Measurements from ENCODE around the gene DCAF12. TPM values are rescaled to one million over a fixed set of nuclear protein-coding genes. Genes with fewer than 3 reads are reported as not detected.

DCAF12 gene
- total and polyA plus RNA-seq, 2 of the 13 experiments (the other 11 are each of a cell fraction or from before 2014, with no cell fraction given): 26.8 to 37.4 TPM

GRCh38 chr9:34126207-34127034, at the start of gene DCAF12 (continued):
- no peak for TF ChIP-seq THAP7 (CRISPR knock-in tag; IDR thresholded peaks at IDR 0.05)
- 0 out of 2 replicates have a peak, but pooled peaks have one; percentile 14 for TF ChIP-seq KLF11 (CRISPR knock-in tag; IDR thresholded peaks at IDR 0.05)
- TF ChIP-seq NCOA2 (CRISPR knock-in tag; IDR thresholded peaks at IDR 0.05): no peak; the same call in none of the 2 replicates
- peak; percentile 16; the same call in 1 of the 2 replicates for TF ChIP-seq ZKSCAN8 (CRISPR knock-in tag; IDR thresholded peaks at IDR 0.05; ENCODE audit: borderline replicate concordance)
- TF ChIP-seq, protein P1, sequence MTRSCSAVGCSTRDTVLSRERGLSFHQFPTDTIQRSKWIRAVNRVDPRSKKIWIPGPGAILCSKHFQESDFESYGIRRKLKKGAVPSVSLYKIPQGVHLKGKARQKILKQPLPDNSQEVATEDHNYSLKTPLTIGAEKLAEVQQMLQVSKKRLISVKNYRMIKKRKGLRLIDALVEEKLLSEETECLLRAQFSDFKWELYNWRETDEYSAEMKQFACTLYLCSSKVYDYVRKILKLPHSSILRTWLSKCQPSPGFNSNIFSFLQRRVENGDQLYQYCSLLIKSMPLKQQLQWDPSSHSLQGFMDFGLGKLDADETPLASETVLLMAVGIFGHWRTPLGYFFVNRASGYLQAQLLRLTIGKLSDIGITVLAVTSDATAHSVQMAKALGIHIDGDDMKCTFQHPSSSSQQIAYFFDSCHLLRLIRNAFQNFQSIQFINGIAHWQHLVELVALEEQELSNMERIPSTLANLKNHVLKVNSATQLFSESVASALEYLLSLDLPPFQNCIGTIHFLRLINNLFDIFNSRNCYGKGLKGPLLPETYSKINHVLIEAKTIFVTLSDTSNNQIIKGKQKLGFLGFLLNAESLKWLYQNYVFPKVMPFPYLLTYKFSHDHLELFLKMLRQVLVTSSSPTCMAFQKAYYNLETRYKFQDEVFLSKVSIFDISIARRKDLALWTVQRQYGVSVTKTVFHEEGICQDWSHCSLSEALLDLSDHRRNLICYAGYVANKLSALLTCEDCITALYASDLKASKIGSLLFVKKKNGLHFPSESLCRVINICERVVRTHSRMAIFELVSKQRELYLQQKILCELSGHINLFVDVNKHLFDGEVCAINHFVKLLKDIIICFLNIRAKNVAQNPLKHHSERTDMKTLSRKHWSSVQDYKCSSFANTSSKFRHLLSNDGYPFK (CRISPR knock-in tag; IDR thresholded peaks at IDR 0.05; ENCODE audit: borderline replicate concordance): peak; percentile 72; the same call in 1 of the 2 replicates
- peak; percentile 74; the same call in 1 of the 2 replicates for TF ChIP-seq EED (CRISPR knock-in tag; IDR thresholded peaks at IDR 0.05)
- peak; percentile 67 for TF ChIP-seq POGK (CRISPR knock-in tag; conservative IDR thresholded peaks at IDR 0.05)
- no peak; the same call in 1 of the 2 replicates for TF ChIP-seq ZNF770 (CRISPR knock-in tag; IDR thresholded peaks at IDR 0.05)
- peak; percentile 99 for TF ChIP-seq ZNF687 (CRISPR knock-in tag; IDR thresholded peaks at IDR 0.05)
- TF ChIP-seq, protein P2, sequence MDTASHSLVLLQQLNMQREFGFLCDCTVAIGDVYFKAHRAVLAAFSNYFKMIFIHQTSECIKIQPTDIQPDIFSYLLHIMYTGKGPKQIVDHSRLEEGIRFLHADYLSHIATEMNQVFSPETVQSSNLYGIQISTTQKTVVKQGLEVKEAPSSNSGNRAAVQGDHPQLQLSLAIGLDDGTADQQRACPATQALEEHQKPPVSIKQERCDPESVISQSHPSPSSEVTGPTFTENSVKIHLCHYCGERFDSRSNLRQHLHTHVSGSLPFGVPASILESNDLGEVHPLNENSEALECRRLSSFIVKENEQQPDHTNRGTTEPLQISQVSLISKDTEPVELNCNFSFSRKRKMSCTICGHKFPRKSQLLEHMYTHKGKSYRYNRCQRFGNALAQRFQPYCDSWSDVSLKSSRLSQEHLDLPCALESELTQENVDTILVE (CRISPR knock-in tag; IDR thresholded peaks at IDR 0.05): no peak
- no peak for TF ChIP-seq IKZF1 (IDR thresholded peaks at IDR 0.05)
